ENCODE data around the gene KRTAP2-2. TPM values are rescaled to one million over a fixed set of nuclear protein-coding genes. Genes with fewer than 3 reads are reported as not detected.
"Not testable (repeated sequence)": the region's sequence is repeated elsewhere in the genome, so short reads cannot be mapped to it uniquely, and the experiment has no call there.

Gene KRTAP2-2
- total RNA-seq, 1 experiment from 2014 or later = not detected

- no peak for TF ChIP-seq ATF6 (CRISPR knock-in tag; IDR thresholded peaks at IDR 0.05)
- TF ChIP-seq EMX1 (CRISPR knock-in tag; IDR thresholded peaks at IDR 0.05) = no peak
- TF ChIP-seq STAT6 (CRISPR knock-in tag; conservative IDR thresholded peaks at IDR 0.05; ENCODE audit: low read depth) = no peak
Measured at GRCh38 chr17:41103896-41104295, 48.9 kb upstream of the KRTAP2-2 start (continued).

GRCh38 chr17:41101586-41102259 is 46.7 kb upstream of the KRTAP2-2 start, which contains the start of gene KRTAP4-16:
Gene KRTAP4-16 (minus strand): TSS chr17:41102209. CDS start chr17:41102209, 0 bp downstream.
- H3K4me3 Mint-ChIP-seq = no peak within 1 kb of the TSS
- TF ChIP-seq NFE2L1 (CRISPR knock-in tag; IDR thresholded peaks at IDR 0.05) = no peak
- TF ChIP-seq ZNF423 (CRISPR knock-in tag; IDR thresholded peaks at IDR 0.05) = peak; percentile 43
- no peak for TF ChIP-seq CDX4 (CRISPR knock-in tag; IDR thresholded peaks at IDR 0.05; ENCODE audit: borderline replicate concordance)
- no peak for TF ChIP-seq ESRRA (CRISPR knock-in tag; IDR thresholded peaks at IDR 0.05; ENCODE audit: borderline replicate concordance)
- TF ChIP-seq OVOL2 (CRISPR knock-in tag; IDR thresholded peaks at IDR 0.05; ENCODE audit: borderline replicate concordance) = no peak
- TF ChIP-seq NFYB (CRISPR knock-in tag; conservative IDR thresholded peaks at IDR 0.05; ENCODE audit: low read depth) = no peak
- TF ChIP-seq KAT7 (CRISPR knock-in tag; IDR thresholded peaks at IDR 0.05; ENCODE audit: borderline replicate concordance) = no peak
- no peak for TF ChIP-seq ZNF263 (CRISPR knock-in tag; IDR thresholded peaks at IDR 0.05; ENCODE audit: low read depth)
- TF ChIP-seq ATF3 (CRISPR knock-in tag; conservative IDR thresholded peaks at IDR 0.05) = no peak
- peaks cover 40% of the 10 kb centered on the region for H3K4me1 Mint-ChIP-seq
- CTCF ChIA-PET = no interaction called here
- DNase-seq (ENCODE audit: low spot score) (no peak), ATAC-seq (no peak)
- peaks cover 4% of the 10 kb centered on the region; the same call in 1 of the 2 replicates for H3K9me3 Mint-ChIP-seq
- 0 out of 2 replicates have a peak within 1 kb of the TSS, but pooled peaks have one; percentile 41 for H3K27ac Mint-ChIP-seq
- POLR2A ChIA-PET = no interaction called here
- no peaks in the 10 kb centered on the region for H3K36me3 Mint-ChIP-seq
- no peaks in the 10 kb centered on the region for H3K27me3 Mint-ChIP-seq (ENCODE audit: low read depth)

- not testable (repeated sequence) for ATAC-seq
Measured at GRCh38 chr17:41099682-41100480, 44.9 kb upstream of the KRTAP2-2 start.

GRCh38 chr17:41098481-41098880 is 43.5 kb upstream of the KRTAP2-2 start:
- DNase-seq (ENCODE audit: low spot score) (no peak), ATAC-seq (no peak)
- Mint-ChIP-seq H3K27me3 (ENCODE audit: low read depth) (no peaks in the 10 kb centered on the region), H3K4me3 (no peak overlapping the region), H3K4me1 (peaks cover 34% of the 10 kb centered on the region), H3K36me3 (peaks cover 13% of the 10 kb centered on the region), H3K27ac (no peak overlapping the region), H3K9me3 (peaks cover 29% of the 10 kb centered on the region)
- CTCF ChIA-PET = no interaction called here
- POLR2A ChIA-PET = no interaction called here
- TF ChIP-seq ZNF232 (CRISPR knock-in tag; IDR thresholded peaks at IDR 0.05) (no peak), CBFB (CRISPR knock-in tag; IDR thresholded peaks at IDR 0.05; ENCODE audit: low read depth) (no peak), ZNF532 (CRISPR knock-in tag; IDR thresholded peaks at IDR 0.05; ENCODE audit: borderline replicate concordance) (no peak), USF1 (CRISPR knock-in tag; IDR thresholded peaks at IDR 0.05) (no peak), ATF1 (CRISPR knock-in tag; IDR thresholded peaks at IDR 0.05) (no peak), MYBL2 (CRISPR knock-in tag; IDR thresholded peaks at IDR 0.05) (no peak)

More at GRCh38 chr17:41099682-41100480, 44.9 kb upstream of the KRTAP2-2 start:
- POLR2A ChIA-PET; DNase-seq (ENCODE audit: low spot score); H3K27me3 Mint-ChIP-seq (ENCODE audit: low read depth); H3K4me3 Mint-ChIP-seq; H3K27ac Mint-ChIP-seq; H3K36me3 Mint-ChIP-seq; CTCF ChIA-PET: not testable (repeated sequence)
- Mint-ChIP-seq H3K4me1 (peaks cover 37% of the 10 kb centered on the region), H3K9me3 (peaks cover 16% of the 10 kb centered on the region)
